GM18502 (cell line): ENCODE data around the gene TMEM169.
A peak's percentile ranks its signal among the peaks of the same experiment; 100 is the strongest.

Source experiments
- ATAC-seq: cut with Tn5 transposase; IDR thresholded peaks from one replicate; pipeline ENCODE4 v1.9.1; 2021; ENCODE audit warnings: mild to moderate bottlenecking; ENCODE audit not compliant: unreplicated experiment, poor library complexity

The TMEM169 gene

GRCh38 chr2:216081487-216082116, at the start of gene TMEM169, which contains the start of gene PECR:
Gene TMEM169 (plus strand): TSS chr2:216081919. CDS start chr2:216095964, 14,045 bp downstream.
Gene PECR (minus strand): TSS chr2:216081809. CDS start chr2:216081741, 68 bp downstream.
- peak; percentile 95 for ATAC-seq

GRCh38 chr2:216031960-216032689, 49.6 kb upstream of the TMEM169 start:
- peak; percentile 83 for ATAC-seq

DNA sequence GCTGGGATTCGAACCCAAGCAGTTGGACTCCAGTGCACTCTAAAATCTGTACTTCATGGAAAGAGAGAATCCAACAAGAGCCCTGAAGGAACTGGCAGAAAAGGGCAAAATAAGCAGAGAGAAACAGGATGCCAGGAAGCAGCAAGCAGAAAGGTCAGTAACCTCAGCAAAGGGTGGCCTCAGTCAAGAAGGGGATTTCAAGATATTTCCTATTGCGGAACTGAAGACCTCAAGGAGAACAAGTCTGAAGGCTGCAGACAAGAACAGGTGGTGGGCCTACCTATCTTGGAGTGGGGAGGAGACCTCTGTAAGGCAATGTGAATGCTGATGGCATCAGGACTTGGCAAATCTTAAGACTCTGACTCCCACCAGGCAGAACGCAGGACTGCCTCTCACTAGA, 48.3 kb upstream of the TMEM169 start:
- no peak for ATAC-seq

DNA sequence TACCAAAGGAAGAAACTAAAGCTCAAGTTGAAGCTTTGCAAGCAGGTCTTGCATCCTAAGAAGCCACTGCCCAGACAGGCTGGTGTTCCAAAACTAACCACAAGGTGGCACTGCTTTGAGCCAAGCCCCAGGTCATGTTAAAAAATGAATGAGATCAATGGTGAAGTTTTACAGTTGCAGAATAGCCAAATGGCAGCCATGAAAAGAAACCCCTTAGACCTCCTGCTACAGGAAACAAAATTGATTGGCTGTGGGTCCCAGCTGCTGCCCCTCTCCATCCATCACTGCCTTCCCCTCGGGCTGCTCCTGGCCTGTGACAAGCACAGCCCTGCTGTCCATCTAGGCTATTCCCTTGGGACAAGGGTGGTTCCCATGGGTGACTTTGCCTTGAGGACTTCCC, 47.7 kb upstream of the TMEM169 start:
- peak; percentile 34 for ATAC-seq

DNA sequence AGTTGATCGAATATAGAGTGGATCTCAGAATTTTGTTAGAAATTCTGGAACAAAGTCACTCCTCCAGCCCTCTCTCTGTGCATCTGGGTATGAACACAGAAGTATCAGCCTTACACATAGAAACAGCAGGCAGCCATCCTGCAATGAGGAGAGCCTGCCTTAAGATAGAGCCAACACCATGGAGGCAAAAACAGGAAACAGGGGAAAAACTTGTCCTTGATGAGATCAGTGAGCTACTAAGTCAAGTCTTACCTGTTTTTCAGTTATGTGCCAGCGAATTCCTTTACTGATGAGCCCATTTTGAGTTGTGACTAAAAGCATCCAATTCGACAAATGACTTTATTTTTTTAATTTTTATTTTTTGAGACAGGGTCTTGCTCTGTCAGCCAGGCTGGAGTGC, 41.8 kb upstream of the TMEM169 start:
- no peak for ATAC-seq

DNA sequence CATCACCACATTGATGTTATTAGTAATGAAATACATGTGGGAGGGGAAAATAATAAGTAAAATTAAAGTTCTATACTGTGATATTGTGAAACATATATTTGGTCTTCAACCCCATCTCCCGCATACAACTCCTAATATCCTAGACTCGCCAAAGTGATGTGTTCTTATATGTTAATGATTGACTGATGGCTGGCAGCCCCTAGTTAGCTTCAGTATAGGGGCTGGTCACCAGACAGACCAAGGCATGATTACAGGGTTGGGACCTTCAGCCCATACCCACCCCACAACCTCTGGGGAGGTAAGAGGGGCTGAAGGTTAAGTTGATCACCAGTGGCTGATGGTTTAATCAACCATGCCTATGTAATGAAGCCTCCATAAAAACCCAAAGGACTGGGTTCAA, 40.3 kb upstream of the TMEM169 start:
- no peak for ATAC-seq

- no peak for ATAC-seq
Observed at GRCh38 chr2:216043949-216044348, 37.8 kb upstream of the TMEM169 start.

DNA sequence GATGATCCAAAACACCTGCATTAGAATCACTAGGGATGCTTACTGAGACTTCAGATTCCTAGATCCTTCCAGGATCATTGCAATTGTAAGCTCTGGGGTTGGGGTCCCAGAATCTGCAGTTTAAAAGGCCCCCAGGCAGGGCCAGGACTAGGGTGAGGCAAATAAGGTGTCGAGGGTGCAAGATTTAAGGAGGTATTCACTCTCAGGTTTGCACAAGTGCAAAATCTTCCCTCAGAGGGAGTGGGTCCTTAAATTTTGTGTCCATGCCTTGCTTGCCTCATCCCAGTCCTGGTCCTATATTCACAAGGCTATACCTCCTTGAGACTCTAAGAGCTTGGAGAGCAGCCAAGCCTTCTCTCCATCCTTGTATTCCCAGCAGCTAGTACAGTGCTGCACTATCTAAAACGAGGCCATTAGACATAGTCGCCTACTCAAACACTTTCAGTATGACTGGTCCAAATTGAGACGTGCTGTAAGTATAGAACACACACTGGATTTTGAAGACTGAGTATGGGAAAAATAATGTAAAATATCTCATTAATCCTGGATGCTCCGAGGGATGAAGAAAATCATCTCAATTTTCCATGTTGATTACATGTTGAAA, 36.7 kb upstream of the TMEM169 start:
- ATAC-seq: peak; percentile 96

- ATAC-seq: no peak
Observed at GRCh38 chr2:216047397-216047796, 34.3 kb upstream of the TMEM169 start.

- no peak for ATAC-seq
Observed at GRCh38 chr2:216049452-216049851, 32.3 kb upstream of the TMEM169 start.

- ATAC-seq: no peak
Observed at GRCh38 chr2:216051350-216051749, 30.4 kb upstream of the TMEM169 start.

DNA sequence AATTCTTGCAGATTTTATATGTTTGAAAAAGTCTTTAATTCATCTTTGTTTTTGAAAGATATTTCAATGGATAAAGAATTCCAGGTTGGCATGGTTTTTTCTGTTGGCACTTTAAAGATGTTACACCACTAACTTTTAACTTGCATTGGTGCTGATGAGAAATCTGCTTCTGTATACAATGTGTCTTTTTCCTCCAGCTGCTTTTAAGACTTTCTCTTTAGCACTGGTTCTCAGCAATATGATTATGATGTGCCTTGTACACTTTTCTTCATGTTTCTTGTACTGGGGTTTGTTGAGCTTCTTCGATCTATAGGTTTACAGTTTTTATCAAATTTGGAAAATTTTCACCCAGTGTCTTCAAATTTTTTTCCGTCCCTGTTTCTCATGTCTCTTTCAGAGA, 29.3 kb upstream of the TMEM169 start:
- ATAC-seq: no peak

DNA sequence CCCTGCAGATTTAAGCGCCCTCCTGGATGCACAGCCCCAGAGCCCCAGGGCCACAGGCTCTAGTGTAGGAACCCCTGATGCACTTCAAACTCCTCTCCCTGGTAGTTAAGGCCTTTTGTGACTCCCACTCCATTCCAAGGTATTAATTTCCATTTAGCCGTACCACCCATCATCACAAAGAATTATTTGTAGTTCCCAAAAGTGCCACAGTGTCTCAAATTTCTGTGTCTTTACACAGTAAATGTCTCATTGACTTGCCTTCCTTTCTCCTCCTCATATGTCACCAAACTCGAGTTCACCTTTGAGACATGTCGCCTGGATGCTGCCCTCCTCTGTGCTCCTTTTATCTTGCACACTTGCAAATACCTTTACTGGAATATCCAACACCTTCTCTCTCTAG, 26.0 kb upstream of the TMEM169 start:
- no peak for ATAC-seq

DNA sequence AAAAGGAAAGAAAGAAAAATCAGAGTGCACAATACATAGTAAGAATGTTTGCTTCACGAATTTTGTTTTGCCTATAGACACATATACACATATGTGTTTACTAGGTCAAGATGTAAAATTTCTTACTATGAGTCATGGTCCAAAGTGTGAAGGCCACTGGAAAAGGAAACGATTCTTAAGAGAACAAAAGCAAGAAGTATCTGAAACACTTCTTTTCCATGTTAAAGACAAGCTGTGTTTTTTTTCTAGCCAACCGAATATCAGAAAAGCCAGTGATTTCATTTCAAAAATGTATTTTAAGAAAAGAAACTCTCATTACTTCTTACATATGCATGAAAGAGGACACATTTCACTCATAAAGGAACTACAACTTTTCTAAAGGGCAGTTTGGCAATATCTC, 25.0 kb upstream of the TMEM169 start:
- peak; percentile 40 for ATAC-seq

GRCh38 chr2:216057688-216058193, 24.0 kb upstream of the TMEM169 start:
- ATAC-seq: peak; percentile 86

GRCh38 chr2:216059233-216059834, 22.4 kb upstream of the TMEM169 start:
- no peak for ATAC-seq

DNA sequence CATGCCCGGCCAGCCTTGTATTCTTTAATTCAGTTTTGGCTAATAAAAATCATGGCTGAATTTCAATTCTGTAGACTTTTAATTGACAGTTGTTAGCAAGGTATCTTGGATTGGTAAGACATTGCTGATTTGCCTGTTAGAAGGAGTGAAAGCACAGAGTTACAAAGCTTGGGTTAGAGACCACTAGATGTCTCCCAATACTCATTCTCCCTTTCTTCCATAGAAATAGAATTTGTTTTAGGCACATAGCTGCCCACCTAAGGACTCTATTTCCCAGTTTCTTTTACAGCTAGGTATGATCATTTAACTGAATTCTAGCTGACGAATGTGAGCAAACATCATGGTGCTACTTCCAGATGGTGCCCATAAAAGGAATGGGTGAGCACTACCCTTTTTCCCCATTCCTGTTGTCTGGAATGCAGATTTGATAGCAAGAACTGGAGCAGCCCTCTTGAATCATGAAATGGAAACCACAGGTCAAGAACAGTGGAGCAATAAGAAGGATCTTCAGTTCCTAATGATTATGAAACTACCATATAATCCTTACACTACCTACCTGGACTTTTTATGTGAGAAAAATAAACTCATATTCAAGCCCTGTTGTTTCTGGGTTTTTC, 17.6 kb upstream of the TMEM169 start:
- ATAC-seq: no peak

DNA sequence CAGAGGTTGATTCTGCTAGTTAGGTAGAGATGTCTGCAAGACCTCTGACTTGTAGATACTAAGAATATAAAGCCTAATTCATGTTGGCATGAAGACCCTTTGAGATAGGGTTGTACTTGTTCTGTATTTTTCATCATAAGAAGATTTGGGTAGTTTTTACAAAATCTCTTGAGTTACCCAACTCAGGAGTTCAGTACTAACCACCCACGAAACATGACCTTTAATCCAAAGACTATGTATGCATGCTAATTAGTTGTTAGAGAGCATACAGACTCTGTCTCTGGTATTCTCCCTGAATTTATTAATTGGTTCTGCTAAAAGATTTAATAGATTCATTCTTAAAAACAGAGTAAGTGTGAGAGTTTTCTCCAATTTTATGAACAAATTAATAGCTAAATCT, 17.1 kb upstream of the TMEM169 start:
- no peak for ATAC-seq

DNA sequence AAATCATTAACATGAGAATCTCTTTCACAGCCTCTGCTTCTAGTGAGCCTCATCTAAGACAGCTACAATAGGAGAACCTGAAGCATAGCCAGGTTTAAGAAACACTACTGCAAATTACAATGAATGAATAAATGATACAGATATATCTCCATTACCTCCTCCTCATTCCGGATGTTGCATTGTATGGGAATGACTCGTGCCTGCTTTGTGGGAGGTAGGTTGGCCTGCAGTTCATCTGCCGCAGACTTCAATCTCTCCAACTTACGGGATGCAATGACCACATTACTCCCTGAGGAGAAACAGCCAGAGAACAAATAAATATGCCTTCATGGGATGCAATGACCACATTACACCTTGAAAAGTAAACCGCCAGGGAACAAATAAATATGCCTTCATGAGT, 15.5 kb upstream of the TMEM169 start:
- ATAC-seq: no peak

GRCh38 chr2:216069028-216069427, 12.7 kb upstream of the TMEM169 start:
- ATAC-seq: no peak
